ENCODE measurements around the gene FAH. TPM values are rescaled to one million over a fixed set of nuclear protein-coding genes. Genes with fewer than 3 reads are reported as not detected.

The FAH gene
- total and polyA plus RNA-seq, 2 donors (not counting 1 experiment from before 2014, with no cell fraction given), result 1.1 to 5.1 TPM

DNA sequence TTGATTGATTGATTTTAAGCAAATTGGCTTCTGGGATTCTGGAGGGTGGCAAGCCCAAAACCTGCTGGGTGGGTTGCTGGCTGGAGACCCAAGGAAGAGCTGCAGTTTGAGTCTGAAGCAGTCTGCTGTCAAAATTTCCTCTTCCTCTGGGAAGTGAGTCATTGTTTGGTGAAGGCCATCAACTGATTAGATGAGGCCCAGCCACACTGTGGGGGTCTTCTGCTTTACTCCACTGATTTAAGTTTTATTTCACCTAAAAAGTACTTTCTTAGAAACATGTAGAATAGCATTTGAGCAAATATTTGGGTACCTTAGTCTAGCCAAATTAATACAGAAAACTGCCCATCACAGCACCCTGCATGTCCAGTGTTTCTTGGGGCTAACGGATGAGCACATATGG lies 33.8 kb downstream of the FAH start:
- peaks cover 0 to 5% (median 0%) of the 10 kb centered on the region in 3 donors for H3K9me3 ChIP-seq (ENCODE audit: control extremely low read depth in 1 of 3, control insufficient read depth in 2 of 3, insufficient read depth in 1 of 3, low read length in 2 of 3)
- no peaks in the 10 kb centered on the region for H3K4me1 Mint-ChIP-seq
- POLR2A ChIA-PET, result no interaction called here
- no peak for TF ChIP-seq EZH2 (IDR thresholded peaks at IDR 0.05; ENCODE audit: borderline replicate concordance, insufficient read depth, low read depth, low read length, poor library complexity, severe bottlenecking)
- TF ChIP-seq, protein P1, sequence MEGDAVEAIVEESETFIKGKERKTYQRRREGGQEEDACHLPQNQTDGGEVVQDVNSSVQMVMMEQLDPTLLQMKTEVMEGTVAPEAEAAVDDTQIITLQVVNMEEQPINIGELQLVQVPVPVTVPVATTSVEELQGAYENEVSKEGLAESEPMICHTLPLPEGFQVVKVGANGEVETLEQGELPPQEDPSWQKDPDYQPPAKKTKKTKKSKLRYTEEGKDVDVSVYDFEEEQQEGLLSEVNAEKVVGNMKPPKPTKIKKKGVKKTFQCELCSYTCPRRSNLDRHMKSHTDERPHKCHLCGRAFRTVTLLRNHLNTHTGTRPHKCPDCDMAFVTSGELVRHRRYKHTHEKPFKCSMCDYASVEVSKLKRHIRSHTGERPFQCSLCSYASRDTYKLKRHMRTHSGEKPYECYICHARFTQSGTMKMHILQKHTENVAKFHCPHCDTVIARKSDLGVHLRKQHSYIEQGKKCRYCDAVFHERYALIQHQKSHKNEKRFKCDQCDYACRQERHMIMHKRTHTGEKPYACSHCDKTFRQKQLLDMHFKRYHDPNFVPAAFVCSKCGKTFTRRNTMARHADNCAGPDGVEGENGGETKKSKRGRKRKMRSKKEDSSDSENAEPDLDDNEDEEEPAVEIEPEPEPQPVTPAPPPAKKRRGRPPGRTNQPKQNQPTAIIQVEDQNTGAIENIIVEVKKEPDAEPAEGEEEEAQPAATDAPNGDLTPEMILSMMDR (IDR thresholded peaks at IDR 0.05), result no peak
- intact Hi-C loops (cut with micrococcal nuclease), result no loop called here
- no peak overlapping the region for H2AFZ ChIP-seq (ENCODE audit: insufficient read depth, low read depth, low read length, poor library complexity, severe bottlenecking)
- no peak overlapping the region for H3K4me2 ChIP-seq (replicated peaks; ENCODE audit: low read depth, low read length, poor library complexity, severe bottlenecking)
- H3K4me3 ChIP-seq (ENCODE audit: control extremely low read depth in 1 of 5, extremely low read depth in 1 of 5, insufficient read depth in 1 of 5, low read depth in 2 of 5, low read length in 4 of 5), result no peak overlapping the region
- H3K27ac Mint-ChIP-seq, result no peak overlapping the region
- H3K27me3 ChIP-seq (replicated peaks in 1 of 4; ENCODE audit: control extremely low read depth in 1 of 4, control insufficient read depth in 3 of 4, insufficient read depth in 4 of 4, low read length in 3 of 4), result no peaks in the 10 kb centered on the region
- H3K4me1 ChIP-seq (ENCODE audit: control insufficient read depth in 2 of 2, insufficient read depth in 2 of 2, low read length in 2 of 2), result no peaks in the 10 kb centered on the region
- ATAC-seq (ENCODE audit: low read depth) (no peak), DNase-seq (no peak)
- no peak overlapping the region for H3K27ac ChIP-seq (ENCODE audit: low read length in 2 of 2)
- H3K36me3 ChIP-seq (replicated peaks in 1 of 2; ENCODE audit: control extremely low read depth in 1 of 2, control insufficient read depth in 1 of 2, extremely low read depth in 1 of 2, insufficient read depth in 2 of 2, low read length in 1 of 2), result no peaks in the 10 kb centered on the region
- H4K20me1 ChIP-seq (ENCODE audit: control insufficient read depth, insufficient read depth, low read length, poor library complexity, severe bottlenecking), result no peaks in the 10 kb centered on the region
- H3K9ac ChIP-seq (ENCODE audit: low read length), result no peak overlapping the region
- WGBS (ENCODE audit: insufficient coverage), result no CpG with 5 or more reads among the region's 1 CpG
- H3K4me3 Mint-ChIP-seq, result no peak overlapping the region
- no peaks in the 10 kb centered on the region for H3K27me3 Mint-ChIP-seq
- CTCF ChIA-PET, result no interaction called here
- H3K79me2 ChIP-seq (ENCODE audit: control insufficient read depth, insufficient read depth, low read length), result no peaks in the 10 kb centered on the region
- H3K9me3 Mint-ChIP-seq (ENCODE audit: insufficient read depth), result no peaks in the 10 kb centered on the region

DNA sequence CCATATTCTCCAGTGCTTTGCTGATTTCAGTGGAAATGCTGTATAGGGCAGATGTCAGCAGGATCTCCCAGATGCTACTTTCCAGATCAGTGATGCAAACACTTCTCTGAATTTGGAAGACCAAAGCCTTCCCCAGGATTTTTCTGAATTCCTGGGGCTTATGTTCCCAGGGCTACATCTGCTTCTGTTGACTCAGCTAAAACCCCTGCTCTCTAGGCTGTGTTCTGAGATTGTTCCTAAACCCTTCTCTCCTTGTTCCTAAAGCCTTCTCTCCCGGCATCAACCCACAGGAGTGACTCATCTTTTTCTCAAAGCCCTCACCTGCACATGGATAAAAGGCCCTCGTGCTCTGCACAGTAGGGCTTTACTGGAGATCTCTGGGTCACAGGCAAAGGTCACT lies 35.5 kb downstream of the FAH start:
- Histone ChIP-seq H3K79me2 (ENCODE audit: control insufficient read depth, insufficient read depth, low read length) (no peaks in the 10 kb centered on the region), H2AFZ (ENCODE audit: insufficient read depth, low read depth, low read length, poor library complexity, severe bottlenecking) (no peak overlapping the region), H3K9ac (ENCODE audit: low read length) (no peak overlapping the region), H3K9me3 (ENCODE audit: control extremely low read depth in 1 of 3, control insufficient read depth in 2 of 3, insufficient read depth in 1 of 3, low read length in 2 of 3) (peaks cover 0 to 5% (median 0%) of the 10 kb centered on the region in 3 donors), H4K20me1 (ENCODE audit: control insufficient read depth, insufficient read depth, low read length, poor library complexity, severe bottlenecking) (no peaks in the 10 kb centered on the region), H3K27ac (ENCODE audit: low read length in 2 of 2) (no peak overlapping the region), H3K4me2 (replicated peaks; ENCODE audit: low read depth, low read length, poor library complexity, severe bottlenecking) (no peak overlapping the region), H3K4me3 (ENCODE audit: control extremely low read depth in 1 of 5, extremely low read depth in 1 of 5, insufficient read depth in 1 of 5, low read depth in 2 of 5, low read length in 4 of 5) (no peak overlapping the region), H3K4me1 (ENCODE audit: control insufficient read depth in 2 of 2, insufficient read depth in 2 of 2, low read length in 2 of 2) (no peaks in the 10 kb centered on the region), H3K36me3 (replicated peaks in 1 of 2; ENCODE audit: control extremely low read depth in 1 of 2, control insufficient read depth in 1 of 2, extremely low read depth in 1 of 2, insufficient read depth in 2 of 2, low read length in 1 of 2) (no peaks in the 10 kb centered on the region), H3K27me3 (replicated peaks in 1 of 4; ENCODE audit: control extremely low read depth in 1 of 4, control insufficient read depth in 3 of 4, insufficient read depth in 4 of 4, low read length in 3 of 4) (no peaks in the 10 kb centered on the region)
- intact Hi-C loops (cut with micrococcal nuclease), result no loop called here
- TF ChIP-seq, protein P1 (IDR thresholded peaks at IDR 0.05), result no peak
- no peak for TF ChIP-seq EZH2 (IDR thresholded peaks at IDR 0.05; ENCODE audit: borderline replicate concordance, insufficient read depth, low read depth, low read length, poor library complexity, severe bottlenecking)
- CTCF ChIA-PET, result no interaction called here
- WGBS (ENCODE audit: insufficient coverage), result 76% methylated on average over 2 of the region's 2 CpGs
- Mint-ChIP-seq H3K27me3 (no peaks in the 10 kb centered on the region), H3K4me3 (no peak overlapping the region), H3K27ac (no peak overlapping the region), H3K9me3 (ENCODE audit: insufficient read depth) (no peaks in the 10 kb centered on the region), H3K4me1 (no peaks in the 10 kb centered on the region)
- DNase-seq, result no peak
- POLR2A ChIA-PET, result no interaction called here
- no peak for ATAC-seq (ENCODE audit: low read depth)
